Nasal cavity respiratory epithelium epithelial cell of viscerocranial mucosa (primary cell): Measurements from ENCODE around the gene DUOX2. TPM values are rescaled to one million over a fixed set of nuclear protein-coding genes. Genes with fewer than 3 reads are reported as not detected.

Source experiments
- total RNA-seq: library from RNA; depleted of rRNA; stranded (reverse); fragments of >200 nt; gene quantifications from 2 replicates; pipeline ENCODE4 v1.2.3, GENCODE V29; 2014

DUOX2 gene
- 1.0 and 3.2 TPM in 2 replicates for total RNA-seq

DNA sequence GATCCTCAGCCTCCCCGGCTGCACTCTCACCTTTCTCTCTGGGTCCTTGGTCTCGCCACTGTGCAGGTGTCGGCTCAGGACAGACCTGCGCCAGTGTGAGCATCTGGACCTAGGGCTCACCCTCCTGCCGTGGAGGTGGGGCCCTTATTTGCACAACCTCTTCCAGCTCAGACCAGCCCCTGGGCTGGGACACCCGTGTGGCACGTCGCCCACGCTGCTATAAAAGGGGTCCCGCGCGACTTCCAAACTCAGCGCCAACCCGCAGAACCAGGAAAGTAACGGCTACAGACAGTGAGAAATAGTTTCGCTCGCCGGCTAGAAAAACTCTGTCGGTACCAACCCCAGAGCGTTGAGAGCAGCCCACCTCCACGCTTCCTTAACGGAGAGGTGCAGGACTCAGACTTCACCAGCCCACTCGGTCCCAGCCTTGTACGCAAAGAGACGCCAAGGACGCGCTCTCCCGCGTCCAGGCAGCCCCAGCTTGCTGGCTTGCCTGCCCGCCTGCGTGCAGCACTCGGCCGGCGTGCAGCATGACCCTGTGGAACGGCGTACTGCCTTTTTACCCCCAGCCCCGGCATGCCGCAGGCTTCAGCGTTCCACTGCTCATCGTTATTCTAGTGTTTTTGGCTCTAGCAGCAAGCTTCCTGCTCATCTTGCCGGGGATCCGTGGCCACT lies at the start of gene DUOX2, which contains the start of gene DUOXA2:
Gene DUOX2, minus strand, starts transcription at position 97 of the 675 bp plus-strand sequence. CDS start 761 bp downstream, outside the sequence.
Gene DUOXA2, plus strand, starts transcription at position 251 of the 675 bp plus-strand sequence. Its CDS starts 280 bp downstream, at position 531.

DNA sequence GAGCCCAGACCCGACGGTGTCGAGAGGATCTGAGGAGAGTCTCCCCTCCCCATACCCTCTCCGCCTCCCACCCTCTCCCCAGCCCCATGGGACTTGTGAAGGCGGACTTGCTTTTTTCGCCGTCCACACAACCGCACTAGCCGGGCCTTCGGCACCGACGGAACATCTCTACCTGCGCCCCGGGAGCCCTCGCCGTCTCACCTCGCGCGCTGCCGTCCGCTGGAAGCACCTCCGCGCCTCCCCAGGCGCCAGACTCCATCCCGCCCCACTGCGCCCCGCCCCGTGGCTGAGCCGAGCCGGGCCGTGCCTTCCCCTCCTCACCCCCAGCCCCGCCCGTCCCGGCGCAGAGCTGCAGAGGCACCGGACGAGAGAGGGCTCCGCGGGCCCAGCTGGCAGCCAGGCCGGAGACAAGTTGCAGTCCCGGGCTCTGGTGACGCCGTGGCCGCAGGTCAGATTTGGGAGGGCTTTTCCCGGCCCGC lies 15.7 kb upstream of the DUOX2 start, which contains the start of the genes DUOX1 and DUOXA1:
Gene DUOX1, plus strand, starts transcription at position 344 of the 479 bp plus-strand sequence. CDS start 1,973 bp downstream, outside the sequence.
Gene DUOXA1, minus strand, starts transcription at position 229 of the 479 bp plus-strand sequence. CDS start 6,865 bp downstream, outside the sequence.

Other genes with a start within 250 kb of the DUOX2 start
- not detected in 2 replicates for gene TERB2, start 157.5 kb downstream of the DUOX2 start, total RNA-seq
- 16.1 and 40.5 TPM in 2 replicates for gene SORD, start 91.0 kb downstream of the DUOX2 start, total RNA-seq
- gene DUOXA2, start 154 bp upstream of the DUOX2 start, total RNA-seq, result not detected in 2 replicates
- 36.2 and 50.6 TPM in 2 replicates for gene DUOXA1, start 15.7 kb upstream of the DUOX2 start, total RNA-seq
- gene DUOX1, start 15.8 kb upstream of the DUOX2 start, total RNA-seq, result 26.7 and 48.0 TPM in 2 replicates
- 0.14 and 0.34 TPM in 2 replicates for gene SHF, start 73.8 kb upstream of the DUOX2 start, total RNA-seq
- not detected in 2 replicates for gene SLC28A2, start 138.1 kb upstream of the DUOX2 start, total RNA-seq